Right cardiac atrium (tissue), 5 donors: ENCODE data around the gene NFYC. TPM values are rescaled to one million over a fixed set of nuclear protein-coding genes. Genes with fewer than 3 reads are reported as not detected.
A peak's percentile ranks its signal among the peaks of the same experiment; 100 is the strongest.

Source experiments
- ATAC-seq, 2 donors: fragments of 200-7000 bp; cut with Tn5 transposase; one replicate each; pipeline versions ENCODE4 v1.8.0 to v1.9.1; 2020; ENCODE audit warnings: moderate library complexity in 2 of 2, mild to moderate bottlenecking in 1 of 2
- DNase-seq, 3 donors: peaks; one replicate each; pipeline ENCODE4 v3.0.0-alpha.2; 2020
- H3K27ac ChIP-seq: one replicate; pipeline ENCODE4 v1.5.1; 2013; ENCODE audit warnings: mild to moderate bottlenecking, low read length, control low read depth, moderate library complexity
- H3K27me3 ChIP-seq: one replicate; pipeline ENCODE4 v1.6.1; 2013; ENCODE audit not compliant: control insufficient read depth, insufficient read depth
- H3K4me1 ChIP-seq: one replicate; pipeline ENCODE4 v1.6.1; 2013; ENCODE audit warnings: low read length; ENCODE audit not compliant: control insufficient read depth, insufficient read depth
- H3K4me3 ChIP-seq: one replicate; pipeline ENCODE4 v1.5.1; 2013; ENCODE audit warnings: low read length, control low read depth
- H3K9me3 ChIP-seq: one replicate; pipeline ENCODE4 v1.6.1; 2013; ENCODE audit warnings: low read length; ENCODE audit not compliant: control insufficient read depth
- WGBS: extraction: QIAGEN DNeasy Blood & Tissue Kit; methylation state at CpG from one replicate; pipeline ENCODE4 v1.1.7; 2013; 5-methylcytosine and 5-hydroxymethylcytosine counted together
- intact Hi-C, 4 donors: fragments of 100-400 bp; cut with DNase I; formaldehyde crosslinking; loops; one replicate each; pipeline versions ENCODE4 v1.11.0 to v1.14.0; 2022 to 2023
- polyA plus RNA-seq: library from polyadenylated mRNA; stranded (reverse); fragments of 200-250 nt; gene quantifications from one replicate; pipeline ENCODE4 v1.2.3, GENCODE V29; 2013
- total RNA-seq, 4 donors: library from RNA; stranded (reverse); fragmentation: NEBNext Ultra II Directional; extraction: Animal tissue kit (Norgen Biotek cat#: 25700); gene quantifications; one replicate each; pipeline ENCODE4 v1.2.1, GENCODE V29; 2021
- donor health status: healthy with polysubstance abuse.
- donor health status: DM: no; HTN: yes; CAD: no.
- donor health status: DM: no; HTN: no; CAD: no.
- donor health status: DM: no; HTN: yes; CAD: no; lungs with severe emphysema.
- donor health status: DM: yes; HTN: yes; CAD: no.

NFYC gene
- total and polyA plus RNA-seq, 5 donors = 63.6 to 82.6 (median 78.0) TPM

GRCh38 chr1:40653851-40654537, 37.5 kb upstream of the NFYC start:
- ATAC-seq (no peak), DNase-seq (peak in 1 of 3 donors; percentile 71)
- no peaks in the 10 kb centered on the region for H3K9me3 ChIP-seq
- intact Hi-C loops = no loop called here
- no peak overlapping the region for H3K27ac ChIP-seq
- H3K4me1 ChIP-seq = no peaks in the 10 kb centered on the region
- 17% methylated on average over 30 of the region's 35 CpGs for WGBS
- H3K4me3 ChIP-seq = no peak overlapping the region
- H3K27me3 ChIP-seq = no peaks in the 10 kb centered on the region

GRCh38 chr1:40657046-40657445, 34.5 kb upstream of the NFYC start:
- ATAC-seq (no peak), DNase-seq (no peak)
- 87% methylated on average over 7 of the region's 7 CpGs for WGBS
- no peak overlapping the region for H3K4me3 ChIP-seq
- no peaks in the 10 kb centered on the region for H3K9me3 ChIP-seq
- no peaks in the 10 kb centered on the region for H3K4me1 ChIP-seq
- intact Hi-C loops = no loop called here
- no peak overlapping the region for H3K27ac ChIP-seq
- no peaks in the 10 kb centered on the region for H3K27me3 ChIP-seq

GRCh38 chr1:40658751-40659648, 32.5 kb upstream of the NFYC start:
- DNase-seq (no peak), ATAC-seq (peak in 1 of 2 donors; percentile 33)
- no peaks in the 10 kb centered on the region for H3K9me3 ChIP-seq
- no peaks in the 10 kb centered on the region for H3K27me3 ChIP-seq
- 63% methylated on average over 16 of the region's 16 CpGs for WGBS
- peaks cover 2% of the 10 kb centered on the region for H3K4me1 ChIP-seq
- H3K4me3 ChIP-seq = no peak overlapping the region
- H3K27ac ChIP-seq = peak overlapping the region; percentile 34
- intact Hi-C loops = no loop called here

- no peak for DNase-seq
- H3K4me1 ChIP-seq = peaks cover 4% of the 10 kb centered on the region
- H3K27me3 ChIP-seq = no peaks in the 10 kb centered on the region
- peak in 1 of 2 donors; percentile 10 for ATAC-seq
- H3K4me3 ChIP-seq = no peak overlapping the region
- intact Hi-C loops = no loop called here
- peak overlapping the region; percentile 21 for H3K27ac ChIP-seq
- no peaks in the 10 kb centered on the region for H3K9me3 ChIP-seq
- 40% methylated on average over 7 of the region's 7 CpGs for WGBS
Observed at GRCh38 chr1:40659649-40659947, 31.9 kb upstream of the NFYC start.

- WGBS = 66% methylated on average over 5 of the region's 5 CpGs
- H3K4me1 ChIP-seq = peaks cover 7% of the 10 kb centered on the region
Observed at GRCh38 chr1:40661678-40662077, 29.8 kb upstream of the NFYC start.

GRCh38 chr1:40662151-40662550, 29.4 kb upstream of the NFYC start:
- no peak for ATAC-seq
- no peaks in the 10 kb centered on the region for H3K9me3 ChIP-seq
- no peaks in the 10 kb centered on the region for H3K27me3 ChIP-seq
- no peak for DNase-seq
- no peak overlapping the region for H3K27ac ChIP-seq
- H3K4me3 ChIP-seq = no peak overlapping the region
- 71% methylated on average over 6 of the region's 6 CpGs for WGBS
- peaks cover 7% of the 10 kb centered on the region for H3K4me1 ChIP-seq
- intact Hi-C loops = loop anchor here in 2 of 4 donors (10.0 kb wide), 1 partner anchor 47 kb away; no protein-coding TSS in a partner anchor

More at GRCh38 chr1:40661678-40662077, 29.8 kb upstream of the NFYC start:
- H3K4me3 ChIP-seq = no peak overlapping the region
- H3K27me3 ChIP-seq = no peaks in the 10 kb centered on the region
- intact Hi-C loops = loop anchor here in 2 of 4 donors (10.0 kb wide), 1 partner anchor 47 kb away; no protein-coding TSS in a partner anchor
- H3K9me3 ChIP-seq = no peaks in the 10 kb centered on the region
- ATAC-seq (no peak), DNase-seq (no peak)
- no peak overlapping the region for H3K27ac ChIP-seq

- Histone ChIP-seq H3K27me3 (no peaks in the 10 kb centered on the region), H3K9me3 (no peaks in the 10 kb centered on the region), H3K4me3 (no peak overlapping the region), H3K4me1 (peaks cover 7% of the 10 kb centered on the region), H3K27ac (no peak overlapping the region)
- intact Hi-C loops = loop anchor here in 2 of 4 donors (10.0 kb wide), 1 partner anchor 48 kb away; no protein-coding TSS in a partner anchor
- 75% methylated on average over 4 of the region's 4 CpGs for WGBS
- ATAC-seq (no peak), DNase-seq (no peak)
Observed at GRCh38 chr1:40662864-40663263, 28.6 kb upstream of the NFYC start.

GRCh38 chr1:40663324-40664166, 28.0 kb upstream of the NFYC start:
- intact Hi-C loops = loop anchor here in 2 of 4 donors (10.0 kb wide), 1 partner anchor 49 kb away; no protein-coding TSS in a partner anchor
- H3K27me3 ChIP-seq = no peaks in the 10 kb centered on the region
- ATAC-seq (no peak), DNase-seq (peak in 2 of 3 donors; percentile 31 to 52)
- no peaks in the 10 kb centered on the region for H3K9me3 ChIP-seq
- peaks cover 7% of the 10 kb centered on the region for H3K4me1 ChIP-seq
- no peak overlapping the region for H3K4me3 ChIP-seq
- WGBS = 47% methylated on average over 8 of the region's 8 CpGs
- H3K27ac ChIP-seq = no peak overlapping the region

GRCh38 chr1:40664167-40664537, 27.4 kb upstream of the NFYC start:
- H3K9me3 ChIP-seq = no peaks in the 10 kb centered on the region
- 96% methylated on average over 1 of the region's 1 CpG for WGBS
- peaks cover 7% of the 10 kb centered on the region for H3K4me1 ChIP-seq
- H3K27me3 ChIP-seq = no peaks in the 10 kb centered on the region
- H3K27ac ChIP-seq = no peak overlapping the region
- intact Hi-C loops = loop anchor here in 2 of 4 donors (10.0 kb wide), 1 partner anchor 49 kb away; no protein-coding TSS in a partner anchor
- no peak for ATAC-seq
- H3K4me3 ChIP-seq = no peak overlapping the region
- DNase-seq = no peak

- Histone ChIP-seq H3K4me1 (peaks cover 7% of the 10 kb centered on the region), H3K27ac (no peak overlapping the region), H3K27me3 (no peaks in the 10 kb centered on the region), H3K9me3 (no peaks in the 10 kb centered on the region), H3K4me3 (peak overlapping the region; percentile 81)
- DNase-seq (no peak), ATAC-seq (no peak)
- intact Hi-C loops = loop anchor here (5.0 to 10.0 kb wide), 3 partner anchors 37 to 52 kb away; no protein-coding TSS in a partner anchor
- 69% methylated on average over 2 of the region's 2 CpGs for WGBS
Observed at GRCh38 chr1:40664791-40665190, 26.7 kb upstream of the NFYC start.
